Activated CD4-positive, alpha-beta T cell treated with anti-CD3 and anti-CD28 coated beads for 24 hours (primary cell): ENCODE results near the gene OR10J4.
"Not testable (repeated sequence)": the region's sequence is repeated elsewhere in the genome, so short reads cannot be mapped to it uniquely, and the experiment has no call there.

Experiments used
- DNase-seq, 2 donors: peaks; one replicate each; pipeline ENCODE4 v3.0.0-alpha.2; 2020; ENCODE audit warnings: low read depth in 2 of 2

Gene OR10J4

GRCh38 chr1:159431904-159432303 is at the start of gene OR10J4:
OR10J4 (plus strand) TSS chr1:159432204.
- no peak for DNase-seq

- no peak for DNase-seq
Observed at GRCh38 chr1:159406821-159407220, 25.2 kb upstream of the OR10J4 start.

- DNase-seq, result no peak
Observed at GRCh38 chr1:159408862-159409400, 23.1 kb upstream of the OR10J4 start.

- no peak for DNase-seq
Observed at GRCh38 chr1:159421821-159422220, 10.2 kb upstream of the OR10J4 start.

GRCh38 chr1:159428536-159428935 is 3.5 kb upstream of the OR10J4 start:
- no peak for DNase-seq

- no peak for DNase-seq
Observed at GRCh38 chr1:159429074-159429861, 2.7 kb upstream of the OR10J4 start.

- no peak for DNase-seq
Observed at GRCh38 chr1:159430985-159431384, 1.0 kb upstream of the OR10J4 start.

- no peak for DNase-seq
Observed at GRCh38 chr1:159436469-159436868, 4.5 kb downstream of the OR10J4 start.

GRCh38 chr1:159439422-159439821 is 7.4 kb downstream of the OR10J4 start, which contains the start of gene OR10J1:
OR10J1 (plus strand) TSS chr1:159439722; CDS start chr1:159439792, 70 bp downstream.
- DNase-seq, result no peak

- no peak for DNase-seq
Observed at GRCh38 chr1:159441360-159441759, 9.4 kb downstream of the OR10J4 start.

- DNase-seq, result no peak
Observed at GRCh38 chr1:159442428-159442827, 10.4 kb downstream of the OR10J4 start.

GRCh38 chr1:159443066-159443750 is 11.2 kb downstream of the OR10J4 start:
- DNase-seq, result no peak

- DNase-seq, result no peak
Observed at GRCh38 chr1:159444511-159444910, 12.5 kb downstream of the OR10J4 start.

- DNase-seq, result no peak
Observed at GRCh38 chr1:159448181-159448580, 16.2 kb downstream of the OR10J4 start.

GRCh38 chr1:159449605-159450004 is 17.6 kb downstream of the OR10J4 start:
- DNase-seq, result not testable (repeated sequence)

- no peak for DNase-seq
Observed at GRCh38 chr1:159459551-159459950, 27.5 kb downstream of the OR10J4 start.

GRCh38 chr1:159465191-159465603 is 33.2 kb downstream of the OR10J4 start:
- DNase-seq, result no peak

GRCh38 chr1:159468321-159468720 is 36.3 kb downstream of the OR10J4 start:
- no peak for DNase-seq

GRCh38 chr1:159469921-159470533 is 38.0 kb downstream of the OR10J4 start:
- DNase-seq, result no peak

GRCh38 chr1:159473335-159473734 is 41.3 kb downstream of the OR10J4 start:
- DNase-seq, result no peak

GRCh38 chr1:159474926-159475325 is 42.9 kb downstream of the OR10J4 start:
- DNase-seq, result no peak
